Muscle of back (tissue), 10 donors: ENCODE data around the gene PITX2. TPM values are rescaled to one million over a fixed set of nuclear protein-coding genes. Genes with fewer than 3 reads are reported as not detected.

Source experiments
- polyA plus RNA-seq, 10 donors: library from polyadenylated mRNA; unstranded; fragments of 120-200 nt; gene quantifications; one replicate each; pipeline ENCODE4 v1.2.1, GENCODE V29; 2013; ENCODE audit not compliant: insufficient read length in 10 of 10

Gene PITX2
- polyA plus RNA-seq, 10 donors, result 28.6 to 56.7 (median 38.8) TPM

Other genes with a start within 250 kb of the PITX2 start
- 10 to 100 TPM; 17.1 to 40.8 (median 24.7) TPM for gene ENPEP, start 146.9 kb downstream of the PITX2 start, polyA plus RNA-seq